GM18519 (cell line): ENCODE data around the gene UPB1.

Experiments
- ATAC-seq: cut with Tn5 transposase; IDR thresholded peaks from one replicate; pipeline ENCODE4 v1.9.1; 2021; ENCODE audit warnings: mild to moderate bottlenecking, moderate library complexity; ENCODE audit not compliant: unreplicated experiment, low FRiP score

Gene UPB1

DNA sequence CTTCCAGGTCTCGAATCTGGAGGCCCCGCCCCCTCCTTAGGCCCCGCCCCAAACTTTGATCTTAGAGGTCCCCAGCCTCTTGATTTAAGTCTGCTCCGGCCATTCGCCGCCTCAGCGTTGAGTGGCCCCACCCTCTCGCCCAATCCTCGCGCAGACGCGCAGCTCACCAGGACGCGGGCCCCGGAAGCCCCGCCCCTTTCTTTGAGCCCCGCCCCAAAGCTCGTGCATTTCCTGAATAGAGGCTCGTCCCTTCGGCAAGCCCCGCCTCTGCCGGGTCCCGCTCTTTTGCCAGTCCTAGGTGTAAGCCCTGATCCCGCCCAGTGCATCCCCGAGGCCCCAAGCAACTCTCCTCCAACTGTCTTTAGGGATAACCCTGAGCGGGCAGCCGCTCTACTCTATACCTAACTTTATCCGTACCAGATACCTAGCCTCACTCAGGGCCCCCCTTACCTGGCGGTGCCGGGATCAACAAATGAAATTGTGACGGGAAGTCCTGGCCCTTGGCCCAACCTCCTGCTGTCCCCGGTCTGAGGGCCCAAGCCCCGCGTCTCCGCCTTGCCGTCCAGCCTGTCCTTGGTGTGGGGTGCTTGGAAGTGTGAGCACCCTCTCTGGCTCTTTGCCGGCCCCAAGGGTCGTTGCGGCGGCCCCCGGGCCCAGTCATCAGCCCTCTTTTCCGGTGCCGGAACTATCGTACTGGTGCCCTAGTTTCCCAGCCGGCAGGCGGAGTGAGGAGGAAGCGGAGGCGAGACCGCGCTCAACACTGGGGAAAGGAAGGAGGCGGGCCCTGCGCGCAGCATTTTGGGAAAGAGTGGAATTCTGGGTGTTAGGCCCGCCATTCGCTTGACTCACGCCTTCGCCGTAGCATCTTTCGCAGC is 60.3 kb downstream of the UPB1 start, which contains the start of gene SNRPD3:
TSS of gene SNRPD3 (plus strand) at position 835 of the 875 bp plus-strand sequence. CDS start 1,676 bp downstream, outside the sequence.
- ATAC-seq = peak; percentile 59

DNA sequence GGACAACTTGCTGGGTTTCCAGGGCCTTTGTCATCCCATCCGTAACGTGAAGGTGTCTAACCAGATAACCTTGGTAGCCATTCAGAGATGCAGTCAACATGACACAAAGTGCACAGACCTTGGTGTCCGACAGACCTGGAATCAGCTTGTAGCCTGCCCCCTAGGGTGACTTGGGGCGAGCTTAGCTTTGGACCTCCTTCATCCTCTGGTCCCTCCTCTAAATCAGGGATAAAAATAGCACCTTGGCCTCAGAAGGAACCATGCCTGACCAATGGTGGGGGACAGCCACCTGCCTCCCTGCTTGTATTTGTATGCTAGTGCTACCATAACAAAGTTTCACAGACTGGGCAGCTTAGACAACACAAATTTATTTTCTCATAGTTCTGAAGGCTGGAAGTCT is 64.3 kb downstream of the UPB1 start:
- no peak for ATAC-seq

DNA sequence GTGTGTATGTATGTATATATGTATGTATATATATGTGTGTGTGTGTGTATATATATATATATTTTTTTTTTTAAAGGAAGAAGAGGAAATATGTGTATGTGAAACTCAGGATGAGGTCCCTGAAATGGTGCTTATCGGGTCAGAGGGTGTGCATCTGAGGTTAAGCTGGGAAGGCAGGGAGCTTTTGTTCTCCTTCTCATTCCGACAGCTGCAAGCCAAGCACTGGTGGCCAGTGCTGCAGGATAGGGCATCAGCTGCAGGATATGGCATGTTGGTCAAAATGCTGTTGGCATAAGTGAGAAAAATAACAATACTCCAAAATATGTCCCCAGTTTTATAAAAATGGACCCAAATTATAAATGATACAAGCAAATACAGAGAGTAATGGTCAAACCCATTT is 68.1 kb downstream of the UPB1 start:
- ATAC-seq = no peak

DNA sequence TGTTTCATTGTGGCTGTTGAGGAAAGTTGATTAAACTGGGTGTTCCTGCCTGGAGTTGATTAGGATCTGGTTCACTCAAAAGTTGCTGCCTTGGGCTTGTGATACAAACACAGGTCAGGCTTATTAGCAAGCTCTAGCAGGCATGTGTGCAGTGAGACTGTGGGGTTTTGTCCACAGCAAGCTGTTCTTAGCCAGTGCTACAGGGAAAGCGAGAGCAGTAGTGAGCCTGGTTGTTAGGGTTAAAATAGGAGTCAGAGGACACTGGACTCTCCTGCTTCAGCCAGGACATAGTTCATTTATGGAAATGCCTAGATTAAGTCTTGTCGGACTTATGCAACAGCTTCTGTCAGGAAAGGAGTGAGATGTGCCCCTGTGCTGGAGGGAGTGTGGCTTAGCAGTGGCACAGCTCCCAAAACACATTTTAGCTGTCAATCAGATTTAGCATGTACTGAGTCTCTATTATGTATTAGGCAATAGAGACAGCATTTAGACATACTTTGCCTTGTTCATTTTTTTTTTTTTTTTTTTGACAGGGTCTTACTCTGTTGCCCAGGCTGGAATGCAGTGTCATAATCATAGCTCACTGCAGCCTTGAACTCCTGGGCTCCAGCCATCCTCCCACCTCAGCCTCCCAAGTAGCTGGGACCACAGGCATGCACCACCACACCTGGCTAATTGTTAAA is 69.4 kb downstream of the UPB1 start:
- ATAC-seq = no peak

GRCh38 chr22:24565077-24565476 is 69.9 kb downstream of the UPB1 start:
- no peak for ATAC-seq

GRCh38 chr22:24566899-24567511 is 71.9 kb downstream of the UPB1 start:
- ATAC-seq = no peak

GRCh38 chr22:24567668-24568067 is 72.5 kb downstream of the UPB1 start:
- ATAC-seq = no peak

DNA sequence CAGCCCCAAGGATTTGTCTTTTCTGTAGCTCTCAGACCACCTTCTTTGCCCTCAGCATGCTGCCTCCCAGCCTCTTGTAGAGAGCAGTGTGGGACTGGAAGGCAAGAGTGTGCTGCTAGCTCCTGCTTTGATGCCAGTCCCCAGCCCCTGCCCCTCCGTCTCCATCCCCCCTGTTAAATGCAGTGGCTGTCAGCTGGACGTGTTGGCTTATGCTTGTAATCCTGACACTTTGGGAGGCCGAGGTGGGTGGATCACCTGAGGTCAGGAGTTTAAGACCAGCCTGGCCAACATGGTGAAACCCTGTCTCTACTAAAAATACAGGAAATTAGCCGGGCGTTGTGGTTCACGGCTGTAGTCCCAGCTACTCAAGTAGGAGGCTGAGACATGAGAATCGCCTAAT is 76.1 kb downstream of the UPB1 start:
- ATAC-seq = no peak

GRCh38 chr22:24576778-24577177 is 81.6 kb downstream of the UPB1 start:
- ATAC-seq = no peak
